ENCODE results near the gene TOB2.
A peak's percentile ranks its signal among the peaks of the same experiment; 100 is the strongest.

The TOB2 gene

GRCh38 chr22:41446639-41447434, at the start of gene TOB2:
TOB2 (minus strand) TSS chr22:41446801; CDS start chr22:41437345, 9,456 bp downstream.
- DNase-seq, result peak; percentile 93 to 96

GRCh38 chr22:41491374-41492100, 44.9 kb upstream of the TOB2 start:
- no peak for DNase-seq

- no peak for DNase-seq
Measured at GRCh38 chr22:41488596-41489385, 42.2 kb upstream of the TOB2 start.

GRCh38 chr22:41488076-41488475, 41.5 kb upstream of the TOB2 start:
- no peak for DNase-seq

GRCh38 chr22:41487037-41487935, 40.7 kb upstream of the TOB2 start:
- no peak for DNase-seq

GRCh38 chr22:41485033-41485432, 38.4 kb upstream of the TOB2 start:
- no peak for DNase-seq

- no peak for DNase-seq
Measured at GRCh38 chr22:41482319-41482935, 35.8 kb upstream of the TOB2 start.

GRCh38 chr22:41481925-41482318, 35.3 kb upstream of the TOB2 start:
- DNase-seq, result no peak

- no peak for DNase-seq
Measured at GRCh38 chr22:41481131-41481830, 34.7 kb upstream of the TOB2 start.

- no peak for DNase-seq
Measured at GRCh38 chr22:41480397-41480735, 33.8 kb upstream of the TOB2 start.

- DNase-seq, result no peak
Measured at GRCh38 chr22:41479671-41480396, 33.2 kb upstream of the TOB2 start.

GRCh38 chr22:41478891-41479521, 32.4 kb upstream of the TOB2 start:
- no peak for DNase-seq

GRCh38 chr22:41478473-41478872, 31.9 kb upstream of the TOB2 start:
- no peak for DNase-seq

- no peak for DNase-seq
Measured at GRCh38 chr22:41474872-41475451, 28.4 kb upstream of the TOB2 start.

GRCh38 chr22:41471568-41471967, 25.0 kb upstream of the TOB2 start:
- DNase-seq, result no peak

GRCh38 chr22:41470886-41471285, 24.3 kb upstream of the TOB2 start:
- no peak for DNase-seq

GRCh38 chr22:41469218-41469851, 22.7 kb upstream of the TOB2 start:
- DNase-seq, result peak in 1 of 2 donors; percentile 44

GRCh38 chr22:41468381-41469217, 22.0 kb upstream of the TOB2 start, which contains the start of the genes ACO2 and PHF5A:
ACO2 (plus strand) TSS chr22:41469117; CDS start chr22:41469147, 30 bp downstream.
PHF5A (minus strand) TSS chr22:41468692; CDS start chr22:41468653, 39 bp downstream.
- peak; percentile 96 to 98 for DNase-seq
